Common myeloid progenitor, CD34-positive (primary cell): ENCODE data around the gene OR52W1.

Experiments
- CTCF ChIA-PET: fragments of 350-600 bp; sonication (Branson Sonifier 250); formaldehyde crosslinking; loops from one replicate; lab custom pipeline; 2021; ENCODE audit warnings: antibody characterized with exemption; lab: Charles Lee
- POLR2A ChIA-PET: fragments of 350-600 bp; sonication (Branson Sonifier 250); formaldehyde crosslinking; loops from one replicate; lab custom pipeline; 2021; ENCODE audit warnings: antibody characterized with exemption; lab: Charles Lee
- DNase-seq, 3 donors: peaks; one replicate each; pipeline versions ENCODE4 v3.0.0 to v3.0.0-alpha.2; 2013
- H3K27ac ChIP-seq, 2 experiments: 1 replicate in 1 of 2; 2 replicates in 1 of 2; pipeline ENCODE4 v1.7.0; 2013; ENCODE audit warnings: inconsistent platforms in 2 of 2, low read length in 2 of 2, mild to moderate bottlenecking in 2 of 2, low read depth in 1 of 2, moderate library complexity in 1 of 2; ENCODE audit not compliant: severe bottlenecking in 2 of 2, insufficient read depth in 1 of 2, poor library complexity in 1 of 2
- H3K27me3 ChIP-seq, 5 experiments: replicated peaks in 2 of 5; 1 replicate in 3 of 5; 2 replicates in 2 of 5; pipeline versions ENCODE4 v1.6.1 to v1.7.0; 2013; ENCODE audit warnings: low read length in 4 of 5, mild to moderate bottlenecking in 2 of 5, moderate library complexity in 2 of 5, inconsistent platforms in 1 of 5; ENCODE audit not compliant: insufficient read depth in 5 of 5, control insufficient read depth in 4 of 5
- H3K36me3 ChIP-seq, 4 experiments: 1 replicate in 2 of 4; 2 replicates in 2 of 4; pipeline versions ENCODE4 v1.6.1 to v1.7.0; 2013; ENCODE audit warnings: low read length in 3 of 4, control low read depth in 1 of 4, mild to moderate bottlenecking in 1 of 4; ENCODE audit not compliant: control insufficient read depth in 4 of 4, insufficient read depth in 4 of 4
- H3K4me1 ChIP-seq, 4 experiments: 1 replicate in 3 of 4; 2 replicates in 1 of 4; pipeline versions ENCODE4 v1.6.1 to v1.7.1; 2013; ENCODE audit warnings: low read length in 3 of 4, mild to moderate bottlenecking in 3 of 4, control low read depth in 1 of 4, inconsistent platforms in 1 of 4, moderate library complexity in 1 of 4; ENCODE audit not compliant: control insufficient read depth in 4 of 4, insufficient read depth in 4 of 4; ENCODE audit errors: control extremely low read depth in 1 of 4
- H3K4me3 ChIP-seq, 7 experiments: 1 replicate in 4 of 7; 2 replicates in 3 of 7; pipeline versions ENCODE4 v1.5.1 to v1.7.0; 2013; ENCODE audit warnings: mild to moderate bottlenecking in 7 of 7, low read length in 6 of 7, moderate library complexity in 6 of 7, inconsistent platforms in 2 of 7, low read depth in 2 of 7, control low read depth in 1 of 7; ENCODE audit not compliant: insufficient read depth in 4 of 7, control insufficient read depth in 1 of 7; ENCODE audit errors: extremely low read depth in 1 of 7
- H3K9me3 ChIP-seq, 5 experiments: 1 replicate in 4 of 5; 2 replicates in 1 of 5; pipeline versions ENCODE4 v1.6.1 to v1.7.1; 2013; ENCODE audit warnings: low read length in 4 of 5, mild to moderate bottlenecking in 2 of 5, inconsistent platforms in 1 of 5, low read depth in 1 of 5, moderate library complexity in 1 of 5; ENCODE audit not compliant: control insufficient read depth in 4 of 5, insufficient read depth in 2 of 5; ENCODE audit errors: control extremely low read depth in 1 of 5
- WGBS: methylation state at CpG from one replicate; pipeline ENCODE4 v1.1.5; 2013; ENCODE audit not compliant: insufficient coverage; 5-methylcytosine and 5-hydroxymethylcytosine counted together

The OR52W1 gene

GRCh38 chr11:6228520-6228919 lies 29.5 kb downstream of the OR52W1 start:
- ChIA-PET CTCF (interaction anchor here (1.3 kb wide), 1 partner anchor 30 kb away, joined by 3 read pairs; no protein-coding TSS in a partner anchor), POLR2A (no interaction called here)
- no peaks in the 10 kb centered on the region for H3K9me3 ChIP-seq
- 100% methylated on average over 1 of the region's 3 CpGs for WGBS
- no peak for DNase-seq
- no peaks in the 10 kb centered on the region for H3K27me3 ChIP-seq
- H3K36me3 ChIP-seq = peaks cover 2 to 11% (median 8%) of the 10 kb centered on the region in 4 experiments
- peaks cover 2 to 26% (median 16%) of the 10 kb centered on the region in 4 experiments for H3K4me1 ChIP-seq
- no peak overlapping the region for H3K27ac ChIP-seq
- H3K4me3 ChIP-seq = no peak overlapping the region

DNA sequence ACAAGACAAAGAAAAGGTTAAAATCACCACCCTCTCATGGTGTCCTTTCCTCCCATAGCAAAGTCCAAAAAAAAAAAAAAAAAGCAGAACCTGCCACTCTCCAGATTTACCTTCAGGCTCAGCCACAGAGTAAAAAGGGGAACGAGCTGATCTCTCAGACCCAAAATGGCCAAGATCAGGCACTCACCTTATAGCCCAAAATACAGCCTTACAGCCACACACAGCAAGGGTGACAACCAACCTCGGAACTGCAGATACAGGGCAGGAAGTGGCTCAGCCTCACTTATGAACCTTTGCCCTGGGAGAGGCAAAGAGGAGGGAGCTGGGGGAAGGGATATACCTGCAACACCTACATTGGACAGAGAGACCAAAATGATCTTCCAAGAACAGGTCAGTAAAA lies 30.9 kb downstream of the OR52W1 start:
- Histone ChIP-seq H3K4me3 (no peak overlapping the region), H3K36me3 (peaks cover 0 to 2% (median 0%) of the 10 kb centered on the region in 4 experiments), H3K9me3 (no peaks in the 10 kb centered on the region), H3K27ac (no peak overlapping the region), H3K27me3 (no peaks in the 10 kb centered on the region), H3K4me1 (peaks cover 2 to 30% (median 22%) of the 10 kb centered on the region in 4 experiments)
- WGBS = 0% methylated on average over 1 of the region's 2 CpGs
- ChIA-PET POLR2A (no interaction called here), CTCF (interaction anchor here (1.3 to 1.9 kb wide), 2 partner anchors 9 to 14 kb away, joined by 3 to 5 read pairs; no protein-coding TSS in a partner anchor)
- DNase-seq = peak in 2 of 3 donors; percentile 47 to 49

- no peaks in the 10 kb centered on the region for H3K9me3 ChIP-seq
- DNase-seq = no peak
- H3K4me3 ChIP-seq = no peak overlapping the region
- no peaks in the 10 kb centered on the region for H3K27me3 ChIP-seq
- ChIA-PET POLR2A (no interaction called here), CTCF (no interaction called here)
- H3K36me3 ChIP-seq = peaks cover 0 to 2% (median 0%) of the 10 kb centered on the region in 4 experiments
- H3K27ac ChIP-seq = no peak overlapping the region
- peaks cover 2 to 28% (median 20%) of the 10 kb centered on the region in 4 experiments for H3K4me1 ChIP-seq
These were observed 33.9 kb downstream of the OR52W1 start for GRCh38 chr11:6232899-6233298.

GRCh38 chr11:6233984-6234386 lies 35.0 kb downstream of the OR52W1 start:
- H3K27me3 ChIP-seq = no peaks in the 10 kb centered on the region
- peak overlapping the region; percentile 69 to 94 for H3K27ac ChIP-seq
- H3K36me3 ChIP-seq = peaks cover 0 to 2% (median 0%) of the 10 kb centered on the region in 4 experiments
- peak overlapping the region; percentile 53 to 97 (median 87) for H3K4me3 ChIP-seq
- CTCF ChIA-PET = interaction anchor here (1.4 to 1.6 kb wide), 2 partner anchors 119 to 211 kb away, joined by 3 read pairs; no protein-coding TSS in a partner anchor
- no peaks in the 10 kb centered on the region for H3K9me3 ChIP-seq
- H3K4me1 ChIP-seq = peaks cover 2 to 28% (median 20%) of the 10 kb centered on the region in 4 experiments
- DNase-seq = no peak
- WGBS = 3% methylated on average over 10 of the region's 10 CpGs
- POLR2A ChIA-PET = no interaction called here

DNA sequence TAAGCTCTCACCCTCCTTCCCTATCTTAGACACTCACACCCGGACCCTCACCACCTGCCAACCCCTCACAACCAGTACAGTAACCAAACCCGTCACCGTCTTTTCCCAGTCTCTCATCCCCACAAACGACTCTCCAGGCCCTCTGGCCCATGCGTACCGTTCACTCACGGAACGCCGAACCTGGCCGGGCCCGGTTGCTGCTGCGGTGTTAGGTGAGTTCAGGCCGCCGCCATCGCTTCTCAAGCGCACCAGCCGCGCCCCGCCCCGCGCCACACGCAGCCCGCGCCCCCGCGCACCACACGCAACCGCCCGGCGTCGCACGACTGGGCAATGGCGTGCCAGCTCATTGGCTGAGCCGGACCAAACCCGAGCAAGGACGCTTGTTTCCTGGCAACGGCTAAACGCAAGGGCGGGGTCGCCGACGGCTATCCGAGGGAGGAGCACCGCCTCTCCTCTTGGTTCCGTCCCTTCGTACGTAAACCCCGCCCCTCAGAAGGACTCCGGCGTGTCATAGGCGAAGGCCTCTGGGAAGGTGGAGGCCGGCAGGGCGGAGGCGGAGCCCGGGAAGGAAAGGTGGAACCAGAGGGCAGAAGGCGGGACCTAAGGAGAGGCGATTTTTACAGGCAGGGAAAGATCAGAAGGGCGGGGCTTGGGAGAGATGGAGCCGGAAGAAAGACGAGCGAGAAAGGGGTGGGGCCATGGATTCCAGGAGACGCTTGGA lies 35.5 kb downstream of the OR52W1 start, which contains the start of gene FHIP1B:
TSS of gene FHIP1B (minus strand) at position 250 of the 721 bp plus-strand sequence. CDS start 10,120 bp downstream, outside the sequence.
- H3K9me3 ChIP-seq = no peaks in the 10 kb centered on the region
- peaks cover 2 to 26% (median 19%) of the 10 kb centered on the region in 4 experiments for H3K4me1 ChIP-seq
- H3K27ac ChIP-seq = peak within 1 kb of the TSS; percentile 69 to 94
- peak; percentile 100 for DNase-seq
- no peaks in the 10 kb centered on the region for H3K36me3 ChIP-seq
- ChIA-PET CTCF (interaction anchor here (1.0 to 1.6 kb wide), 3 partner anchors 16 to 211 kb away, joined by 3 read pairs; no protein-coding TSS in a partner anchor), POLR2A (no interaction called here)
- H3K4me3 ChIP-seq = peak within 1 kb of the TSS; percentile 73 to 97 (median 89)
- WGBS = 0% methylated on average over 51 of the region's 62 CpGs
- H3K27me3 ChIP-seq = no peaks in the 10 kb centered on the region

DNA sequence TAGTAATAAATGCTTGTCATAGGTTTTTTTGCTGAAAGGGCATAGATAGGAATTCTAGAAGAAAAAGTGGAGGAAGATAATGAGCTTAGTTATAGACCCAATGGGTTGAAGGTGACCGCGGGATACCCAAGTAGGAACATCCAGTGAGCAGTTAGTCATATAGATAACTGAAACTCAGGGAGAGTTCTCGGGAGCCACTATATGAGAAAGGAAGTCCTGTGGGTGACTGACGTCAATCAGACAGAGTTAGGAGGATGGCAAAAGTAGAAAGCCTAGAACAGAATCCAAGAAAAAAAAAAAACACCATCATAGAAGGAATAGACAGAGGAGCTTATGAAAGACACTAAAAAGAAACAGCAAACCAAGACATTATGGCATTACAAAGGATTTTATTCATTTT lies 38.2 kb downstream of the OR52W1 start:
- ChIA-PET POLR2A (interaction anchor here (0.7 kb wide), 1 partner anchor 406 kb away, joined by 3 read pairs; no protein-coding TSS in a partner anchor), CTCF (interaction anchor here (1.3 kb wide), 2 partner anchors 12 to 14 kb away, joined by 3 to 4 read pairs; no protein-coding TSS in a partner anchor)
- H3K9me3 ChIP-seq = no peaks in the 10 kb centered on the region
- WGBS = 73% methylated on average over 4 of the region's 4 CpGs
- peaks cover 0 to 24% (median 19%) of the 10 kb centered on the region in 4 experiments for H3K4me1 ChIP-seq
- no peak overlapping the region for H3K27ac ChIP-seq
- no peaks in the 10 kb centered on the region for H3K36me3 ChIP-seq
- DNase-seq = no peak
- no peak overlapping the region for H3K4me3 ChIP-seq
- H3K27me3 ChIP-seq = no peaks in the 10 kb centered on the region
